BLaER1 (cell line): Measurements from ENCODE around the gene KCNJ10.
"Not testable (repeated sequence)": the region's sequence is repeated elsewhere in the genome, so short reads cannot be mapped to it uniquely, and the experiment has no call there.

Source experiments
- H3K27ac ChIP-seq: shearing (Covaris generic); formaldehyde crosslinking; 2 replicates; pipeline ENCODE4 v1.8.1; 2022
- H3K27me3 ChIP-seq: shearing (Covaris generic); formaldehyde crosslinking; 2 replicates; pipeline ENCODE4 v1.8.1; 2022
- H3K36me3 ChIP-seq: shearing (Covaris generic); formaldehyde crosslinking; 2 replicates; pipeline ENCODE4 v1.8.1; 2022
- H3K4me1 ChIP-seq: shearing (Covaris generic); formaldehyde crosslinking; 2 replicates; pipeline ENCODE4 v1.8.1; 2022
- H3K4me2 ChIP-seq: shearing (Covaris generic); formaldehyde crosslinking; 2 replicates; pipeline ENCODE4 v1.8.1; 2022
- H3K4me3 ChIP-seq: shearing (Covaris generic); formaldehyde crosslinking; 2 replicates; pipeline ENCODE4 v1.8.1; 2022
- H3K9ac ChIP-seq: shearing (Covaris generic); formaldehyde crosslinking; 2 replicates; pipeline ENCODE4 v1.8.1; 2022
- H3K9me3 ChIP-seq: shearing (Covaris generic); formaldehyde crosslinking; 2 replicates; pipeline ENCODE4 v1.8.1; 2022
- H4K20me1 ChIP-seq: shearing (Covaris generic); formaldehyde crosslinking; 2 replicates; pipeline ENCODE4 v1.8.1; 2022
- Cebpa-rat ChIP-seq: shearing (Covaris generic); IDR thresholded peaks from 2 replicates; pipeline ENCODE4 v1.8.1; 2022

The KCNJ10 gene

GRCh38 chr1:160063176-160063575, 6.8 kb downstream of the KCNJ10 start:
- Histone ChIP-seq H3K4me1 (no peaks in the 10 kb centered on the region), H3K27me3 (no peaks in the 10 kb centered on the region), H3K36me3 (no peaks in the 10 kb centered on the region), H3K9me3 (no peaks in the 10 kb centered on the region), H3K27ac (no peak overlapping the region), H4K20me1 (no peaks in the 10 kb centered on the region), H3K4me2 (no peak overlapping the region), H3K4me3 (no peak overlapping the region), H3K9ac (no peak overlapping the region)
- no peak for TF ChIP-seq Cebpa-rat

- H3K27me3 ChIP-seq: no peaks in the 10 kb centered on the region
- H3K36me3 ChIP-seq: no peaks in the 10 kb centered on the region
- no peak overlapping the region for H3K9ac ChIP-seq
- no peak overlapping the region for H3K4me3 ChIP-seq
- no peak for TF ChIP-seq Cebpa-rat
- no peaks in the 10 kb centered on the region for H3K4me1 ChIP-seq
- H4K20me1 ChIP-seq: no peaks in the 10 kb centered on the region
- H3K27ac ChIP-seq: no peak overlapping the region
- H3K4me2 ChIP-seq: no peak overlapping the region
- H3K9me3 ChIP-seq: no peaks in the 10 kb centered on the region
These were observed 7.8 kb downstream of the KCNJ10 start for GRCh38 chr1:160062230-160062532.

GRCh38 chr1:160061369-160062229, 8.4 kb downstream of the KCNJ10 start:
- no peaks in the 10 kb centered on the region for H3K36me3 ChIP-seq
- H3K9ac ChIP-seq: no peak overlapping the region
- no peaks in the 10 kb centered on the region for H3K4me1 ChIP-seq
- no peak overlapping the region for H3K4me3 ChIP-seq
- no peak overlapping the region for H3K27ac ChIP-seq
- no peaks in the 10 kb centered on the region for H3K9me3 ChIP-seq
- no peak overlapping the region for H3K4me2 ChIP-seq
- H4K20me1 ChIP-seq: no peaks in the 10 kb centered on the region
- no peak for TF ChIP-seq Cebpa-rat
- no peaks in the 10 kb centered on the region for H3K27me3 ChIP-seq

- Histone ChIP-seq H3K9me3 (no peaks in the 10 kb centered on the region), H4K20me1 (no peaks in the 10 kb centered on the region)
These were observed 11.9 kb downstream of the KCNJ10 start for GRCh38 chr1:160058087-160058486.

GRCh38 chr1:160056648-160057169, 13.3 kb downstream of the KCNJ10 start:
- Histone ChIP-seq H3K4me1 (no peaks in the 10 kb centered on the region), H3K9me3 (no peaks in the 10 kb centered on the region), H3K4me3 (no peak overlapping the region), H3K27ac (no peak overlapping the region), H3K4me2 (no peak overlapping the region), H4K20me1 (no peaks in the 10 kb centered on the region), H3K9ac (no peak overlapping the region), H3K27me3 (no peaks in the 10 kb centered on the region), H3K36me3 (no peaks in the 10 kb centered on the region)
- TF ChIP-seq Cebpa-rat: no peak

More at GRCh38 chr1:160058087-160058486, 11.9 kb downstream of the KCNJ10 start:
- no peaks in the 10 kb centered on the region for H3K4me1 ChIP-seq
- TF ChIP-seq Cebpa-rat: no peak
- no peak overlapping the region for H3K27ac ChIP-seq
- H3K4me2 ChIP-seq: no peak overlapping the region
- H3K9ac ChIP-seq: no peak overlapping the region
- no peaks in the 10 kb centered on the region for H3K27me3 ChIP-seq
- no peak overlapping the region for H3K4me3 ChIP-seq
- no peaks in the 10 kb centered on the region for H3K36me3 ChIP-seq

- H3K9me3 ChIP-seq: no peaks in the 10 kb centered on the region
- H3K27me3 ChIP-seq: no peaks in the 10 kb centered on the region
- no peak for TF ChIP-seq Cebpa-rat
- H3K27ac ChIP-seq: no peak overlapping the region
- no peaks in the 10 kb centered on the region for H3K36me3 ChIP-seq
- H3K4me3 ChIP-seq: no peak overlapping the region
- no peak overlapping the region for H3K4me2 ChIP-seq
- H4K20me1 ChIP-seq: no peaks in the 10 kb centered on the region
- H3K4me1 ChIP-seq: no peaks in the 10 kb centered on the region
- no peak overlapping the region for H3K9ac ChIP-seq
These were observed 16.2 kb downstream of the KCNJ10 start for GRCh38 chr1:160053548-160054365.

- no peaks in the 10 kb centered on the region for H3K4me1 ChIP-seq
- no peak overlapping the region for H3K4me3 ChIP-seq
- H3K9me3 ChIP-seq: no peaks in the 10 kb centered on the region
- TF ChIP-seq Cebpa-rat: no peak
- no peak overlapping the region for H3K4me2 ChIP-seq
- H3K9ac ChIP-seq: no peak overlapping the region
- no peak overlapping the region for H3K27ac ChIP-seq
- H4K20me1 ChIP-seq: no peaks in the 10 kb centered on the region
- no peaks in the 10 kb centered on the region for H3K36me3 ChIP-seq
- no peaks in the 10 kb centered on the region for H3K27me3 ChIP-seq
These were observed 17.0 kb downstream of the KCNJ10 start for GRCh38 chr1:160052936-160053335.

GRCh38 chr1:160050619-160051018, 19.3 kb downstream of the KCNJ10 start:
- H3K4me2 ChIP-seq: no peak overlapping the region
- no peaks in the 10 kb centered on the region for H3K9me3 ChIP-seq
- peaks cover 10% of the 10 kb centered on the region for H3K4me1 ChIP-seq
- H3K27me3 ChIP-seq: no peaks in the 10 kb centered on the region
- no peak overlapping the region for H3K9ac ChIP-seq
- H3K4me3 ChIP-seq: no peak overlapping the region
- H3K27ac ChIP-seq: no peak overlapping the region
- H4K20me1 ChIP-seq: no peaks in the 10 kb centered on the region
- no peaks in the 10 kb centered on the region for H3K36me3 ChIP-seq
- TF ChIP-seq Cebpa-rat: no peak

- not testable (repeated sequence) for H3K4me3 ChIP-seq, H3K4me2 ChIP-seq, H3K4me1 ChIP-seq, H3K27me3 ChIP-seq, H3K27ac ChIP-seq, H3K36me3 ChIP-seq, H3K9me3 ChIP-seq, H4K20me1 ChIP-seq, H3K9ac ChIP-seq
These were observed 19.8 kb downstream of the KCNJ10 start for GRCh38 chr1:160050182-160050581.

- no peaks in the 10 kb centered on the region for H3K27me3 ChIP-seq
- H3K4me3 ChIP-seq: no peak overlapping the region
- H3K9ac ChIP-seq: no peak overlapping the region
- H3K4me1 ChIP-seq: peaks cover 10% of the 10 kb centered on the region
- H3K4me2 ChIP-seq: no peak overlapping the region
- H3K36me3 ChIP-seq: no peaks in the 10 kb centered on the region
- no peaks in the 10 kb centered on the region for H3K9me3 ChIP-seq
- no peak overlapping the region for H3K27ac ChIP-seq
- H4K20me1 ChIP-seq: no peaks in the 10 kb centered on the region
- no peak for TF ChIP-seq Cebpa-rat
These were observed 20.9 kb downstream of the KCNJ10 start for GRCh38 chr1:160049101-160049500.
